ENCODE results near the gene PIP4P1.

Gene PIP4P1

GRCh38 chr14:20499881-20500280, 38.6 kb upstream of the PIP4P1 start:
- WGBS (ENCODE audit: insufficient coverage), result 100% methylated on average over 5 of the region's 5 CpGs
- ChIA-PET CTCF (interaction anchor here (0.8 kb wide), 1 partner anchor 25 kb away, joined by 3 read pairs; no protein-coding TSS in a partner anchor), POLR2A (no interaction called here)
- H3K4me1 ChIP-seq (ENCODE audit: control extremely low read depth in 1 of 4, control insufficient read depth in 4 of 4, insufficient read depth in 4 of 4, low read length in 3 of 4), result peaks cover 0 to 11% (median 4%) of the 10 kb centered on the region in 4 experiments
- no peak for DNase-seq
- no peak overlapping the region for H3K4me3 ChIP-seq (ENCODE audit: control insufficient read depth in 1 of 7, extremely low read depth in 1 of 7, insufficient read depth in 4 of 7, low read depth in 2 of 7, low read length in 6 of 7)
- H3K27me3 ChIP-seq (replicated peaks in 2 of 5; ENCODE audit: control insufficient read depth in 4 of 5, insufficient read depth in 5 of 5, low read length in 4 of 5), result no peaks in the 10 kb centered on the region
- no peak overlapping the region for H3K27ac ChIP-seq (ENCODE audit: insufficient read depth in 1 of 2, low read depth in 1 of 2, low read length in 2 of 2, poor library complexity in 1 of 2, severe bottlenecking in 2 of 2)
- H3K36me3 ChIP-seq (ENCODE audit: control insufficient read depth in 4 of 4, insufficient read depth in 4 of 4, low read length in 3 of 4), result no peaks in the 10 kb centered on the region
- no peaks in the 10 kb centered on the region for H3K9me3 ChIP-seq (ENCODE audit: control extremely low read depth in 1 of 5, control insufficient read depth in 4 of 5, insufficient read depth in 2 of 5, low read depth in 1 of 5, low read length in 4 of 5)

DNA sequence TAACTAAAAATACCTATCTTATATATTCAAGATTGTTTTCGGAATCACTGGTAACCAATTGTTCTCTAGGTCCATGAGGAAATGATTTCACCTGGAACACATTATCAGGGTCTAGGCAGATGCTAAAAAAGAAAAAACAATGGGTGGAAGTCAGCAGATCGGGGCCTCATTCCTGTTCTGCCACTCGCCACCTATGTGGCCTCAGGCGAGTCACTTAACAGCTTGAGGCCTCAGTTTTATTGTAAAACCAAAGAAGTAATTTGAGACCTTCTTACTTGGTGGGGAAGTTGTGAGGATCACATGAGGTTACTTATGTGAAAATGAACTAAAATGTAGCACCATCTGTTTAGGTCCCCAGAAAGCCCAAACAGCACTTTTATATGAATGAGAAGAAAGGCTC, 37.9 kb upstream of the PIP4P1 start:
- ChIA-PET POLR2A (no interaction called here), CTCF (interaction anchor here (1.7 kb wide), 1 partner anchor 12 kb away, joined by 4 read pairs; no protein-coding TSS in a partner anchor)
- H3K36me3 ChIP-seq (ENCODE audit: control insufficient read depth in 4 of 4, insufficient read depth in 4 of 4, low read length in 3 of 4), result no peaks in the 10 kb centered on the region

GRCh38 chr14:20498622-20499021, 37.4 kb upstream of the PIP4P1 start:
- H3K4me1 ChIP-seq (ENCODE audit: control extremely low read depth in 1 of 4, control insufficient read depth in 4 of 4, insufficient read depth in 4 of 4, low read length in 3 of 4), result peaks cover under 1 to 18% (median 6%) of the 10 kb centered on the region in 4 experiments
- 93% methylated on average over 1 of the region's 2 CpGs for WGBS (ENCODE audit: insufficient coverage)
- ChIA-PET POLR2A (no interaction called here), CTCF (interaction anchor here (1.7 kb wide), 1 partner anchor 11 kb away, joined by 4 read pairs; no protein-coding TSS in a partner anchor)
- H3K9me3 ChIP-seq (ENCODE audit: control extremely low read depth in 1 of 5, control insufficient read depth in 4 of 5, insufficient read depth in 2 of 5, low read depth in 1 of 5, low read length in 4 of 5), result no peaks in the 10 kb centered on the region
- H3K27me3 ChIP-seq (replicated peaks in 2 of 5; ENCODE audit: control insufficient read depth in 4 of 5, insufficient read depth in 5 of 5, low read length in 4 of 5), result no peaks in the 10 kb centered on the region
- no peaks in the 10 kb centered on the region for H3K36me3 ChIP-seq (ENCODE audit: control insufficient read depth in 4 of 4, insufficient read depth in 4 of 4, low read length in 3 of 4)
- no peak overlapping the region for H3K27ac ChIP-seq (ENCODE audit: insufficient read depth in 1 of 2, low read depth in 1 of 2, low read length in 2 of 2, poor library complexity in 1 of 2, severe bottlenecking in 2 of 2)
- H3K4me3 ChIP-seq (ENCODE audit: control insufficient read depth in 1 of 7, extremely low read depth in 1 of 7, insufficient read depth in 4 of 7, low read depth in 2 of 7, low read length in 6 of 7), result no peak overlapping the region
- DNase-seq, result peak in 1 of 3 donors; percentile 38

More for the DNA sequence above, 37.9 kb upstream of the PIP4P1 start:
- H3K27me3 ChIP-seq (replicated peaks in 2 of 5; ENCODE audit: control insufficient read depth in 4 of 5, insufficient read depth in 5 of 5, low read length in 4 of 5), result no peaks in the 10 kb centered on the region
- WGBS (ENCODE audit: insufficient coverage), result 100% methylated on average over 2 of the region's 4 CpGs
- H3K4me3 ChIP-seq (ENCODE audit: control insufficient read depth in 1 of 7, extremely low read depth in 1 of 7, insufficient read depth in 4 of 7, low read depth in 2 of 7, low read length in 6 of 7), result no peak overlapping the region
- no peak overlapping the region for H3K27ac ChIP-seq (ENCODE audit: insufficient read depth in 1 of 2, low read depth in 1 of 2, low read length in 2 of 2, poor library complexity in 1 of 2, severe bottlenecking in 2 of 2)
- peak in 1 of 3 donors; percentile 33 for DNase-seq
- H3K4me1 ChIP-seq (ENCODE audit: control extremely low read depth in 1 of 4, control insufficient read depth in 4 of 4, insufficient read depth in 4 of 4, low read length in 3 of 4), result peaks cover 0 to 14% (median 3%) of the 10 kb centered on the region in 4 experiments
- H3K9me3 ChIP-seq (ENCODE audit: control extremely low read depth in 1 of 5, control insufficient read depth in 4 of 5, insufficient read depth in 2 of 5, low read depth in 1 of 5, low read length in 4 of 5), result no peaks in the 10 kb centered on the region

DNA sequence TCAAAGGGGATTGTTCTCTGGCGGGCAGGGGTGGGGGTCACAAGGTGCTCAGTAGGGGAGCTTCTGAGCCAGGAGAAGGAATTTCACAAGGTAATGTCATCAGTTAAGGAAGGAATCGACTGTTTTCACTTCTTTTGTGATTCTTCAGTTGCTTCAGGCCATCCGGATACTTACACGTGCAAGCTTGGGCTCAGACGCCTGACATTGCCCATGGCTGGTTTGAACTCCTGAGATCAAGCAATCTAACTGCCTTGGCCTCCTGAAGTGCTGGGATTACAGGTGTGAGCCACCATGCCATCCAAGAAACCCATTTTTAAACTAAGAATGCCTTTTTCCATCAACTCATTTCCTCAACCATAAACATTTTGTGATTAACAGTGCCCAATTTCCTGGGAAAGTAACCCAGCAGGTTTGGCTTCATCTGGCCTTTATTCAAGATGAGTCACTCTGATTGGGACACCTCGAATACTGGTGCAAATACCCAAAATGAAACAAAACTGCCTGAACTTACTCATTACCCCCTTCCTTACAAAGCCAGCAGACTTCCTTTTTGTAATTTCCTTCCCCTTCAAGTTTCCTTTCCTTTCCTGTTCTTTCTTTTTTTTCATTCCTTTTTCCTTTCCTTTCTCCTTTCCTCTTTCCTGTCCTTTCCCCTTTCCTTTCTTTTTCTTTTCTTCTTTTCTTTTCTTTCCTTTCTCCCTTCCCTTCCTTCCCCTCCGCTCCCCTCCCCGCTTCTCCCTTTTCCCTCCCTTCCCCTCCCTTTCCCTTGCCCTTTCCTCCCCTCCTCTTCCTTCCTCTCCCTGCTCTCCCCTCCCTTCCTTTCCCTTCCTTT, 33.9 kb upstream of the PIP4P1 start:
- Histone ChIP-seq H3K4me1 (ENCODE audit: control extremely low read depth in 1 of 4, control insufficient read depth in 4 of 4, insufficient read depth in 4 of 4, low read length in 3 of 4) (peaks cover 7 to 32% (median 8%) of the 10 kb centered on the region in 4 experiments), H3K9me3 (ENCODE audit: control extremely low read depth in 1 of 5, control insufficient read depth in 4 of 5, insufficient read depth in 2 of 5, low read depth in 1 of 5, low read length in 4 of 5) (no peaks in the 10 kb centered on the region), H3K27ac (ENCODE audit: insufficient read depth in 1 of 2, low read depth in 1 of 2, low read length in 2 of 2, poor library complexity in 1 of 2, severe bottlenecking in 2 of 2) (no peak overlapping the region), H3K4me3 (ENCODE audit: control insufficient read depth in 1 of 7, extremely low read depth in 1 of 7, insufficient read depth in 4 of 7, low read depth in 2 of 7, low read length in 6 of 7) (no peak overlapping the region), H3K27me3 (replicated peaks in 2 of 5; ENCODE audit: control insufficient read depth in 4 of 5, insufficient read depth in 5 of 5, low read length in 4 of 5) (no peaks in the 10 kb centered on the region), H3K36me3 (ENCODE audit: control insufficient read depth in 4 of 4, insufficient read depth in 4 of 4, low read length in 3 of 4) (no peaks in the 10 kb centered on the region)
- ChIA-PET POLR2A (no interaction called here), CTCF (interaction anchor here (0.6 to 1.9 kb wide), 2 partner anchors 17 to 114 kb away, joined by 3 to 7 read pairs; no protein-coding TSS in a partner anchor)
- WGBS (ENCODE audit: insufficient coverage), result 87% methylated on average over 8 of the region's 8 CpGs
- peak in 2 of 3 donors; percentile 26 to 42 for DNase-seq

- no peaks in the 10 kb centered on the region for H3K9me3 ChIP-seq (ENCODE audit: control extremely low read depth in 1 of 5, control insufficient read depth in 4 of 5, insufficient read depth in 2 of 5, low read depth in 1 of 5, low read length in 4 of 5)
- H3K36me3 ChIP-seq (ENCODE audit: control insufficient read depth in 4 of 4, insufficient read depth in 4 of 4, low read length in 3 of 4), result no peaks in the 10 kb centered on the region
- H3K27ac ChIP-seq (ENCODE audit: insufficient read depth in 1 of 2, low read depth in 1 of 2, low read length in 2 of 2, poor library complexity in 1 of 2, severe bottlenecking in 2 of 2), result no peak overlapping the region
- DNase-seq, result peak in 2 of 3 donors; percentile 44 to 58
- no CpG with 5 or more reads among the region's 2 CpGs for WGBS (ENCODE audit: insufficient coverage)
- H3K4me3 ChIP-seq (ENCODE audit: control insufficient read depth in 1 of 7, extremely low read depth in 1 of 7, insufficient read depth in 4 of 7, low read depth in 2 of 7, low read length in 6 of 7), result peak overlapping the region in 1 of 7 experiments; percentile 28
- POLR2A ChIA-PET, result no interaction called here
- CTCF ChIA-PET, result interaction anchor here (1.0 to 1.9 kb wide), 3 partner anchors 38 to 115 kb away, joined by 3 to 7 read pairs (median 3); no protein-coding TSS in a partner anchor
- peaks cover 10 to 34% (median 12%) of the 10 kb centered on the region in 4 experiments for H3K4me1 ChIP-seq (ENCODE audit: control extremely low read depth in 1 of 4, control insufficient read depth in 4 of 4, insufficient read depth in 4 of 4, low read length in 3 of 4)
- no peaks in the 10 kb centered on the region for H3K27me3 ChIP-seq (replicated peaks in 2 of 5; ENCODE audit: control insufficient read depth in 4 of 5, insufficient read depth in 5 of 5, low read length in 4 of 5)
These were observed 32.4 kb upstream of the PIP4P1 start for GRCh38 chr14:20493634-20494033.

DNA sequence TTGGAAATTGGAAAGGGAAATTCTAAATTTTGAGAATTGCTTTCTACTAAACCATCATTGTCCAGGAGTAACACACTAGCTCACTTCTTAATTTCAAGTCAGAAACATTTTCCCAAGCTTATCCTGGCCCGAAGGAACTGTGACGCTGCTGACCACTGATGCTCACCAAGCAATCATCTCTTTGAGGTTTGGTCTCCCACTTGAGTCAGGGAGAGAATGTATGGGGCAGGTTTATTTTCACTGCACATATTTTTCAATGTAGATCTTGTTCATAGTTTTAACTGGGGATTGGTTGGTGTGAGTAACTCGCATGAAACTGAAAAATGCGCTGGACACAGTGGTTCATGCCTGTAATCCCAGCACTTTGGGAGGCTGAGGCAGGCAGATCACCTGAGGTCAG, 31.3 kb upstream of the PIP4P1 start:
- POLR2A ChIA-PET, result no interaction called here
- H3K27ac ChIP-seq (ENCODE audit: insufficient read depth in 1 of 2, low read depth in 1 of 2, low read length in 2 of 2, poor library complexity in 1 of 2, severe bottlenecking in 2 of 2), result no peak overlapping the region
- 100% methylated on average over 2 of the region's 4 CpGs for WGBS (ENCODE audit: insufficient coverage)

DNA sequence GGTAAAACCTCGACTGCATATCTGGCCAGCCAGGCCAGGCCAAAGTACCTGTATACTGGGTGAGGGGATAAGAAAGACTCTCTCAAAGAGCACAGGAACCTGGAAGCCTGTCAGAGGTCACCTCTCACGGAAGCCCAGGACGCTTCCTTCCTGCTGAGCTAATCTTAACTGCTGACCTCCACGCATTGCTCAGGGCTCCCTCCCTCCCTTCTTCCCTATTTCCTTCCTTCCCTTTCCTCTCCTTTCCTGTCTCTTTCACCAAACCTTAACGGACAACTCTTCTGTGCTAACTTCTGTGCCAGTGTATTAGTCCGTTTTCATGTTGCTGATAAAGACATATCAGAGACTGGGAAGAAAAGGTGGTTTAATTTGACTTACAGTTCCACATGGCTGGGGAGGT, 29.3 kb upstream of the PIP4P1 start:
- ChIA-PET CTCF (no interaction called here), POLR2A (no interaction called here)
- Histone ChIP-seq H3K27me3 (replicated peaks in 2 of 5; ENCODE audit: control insufficient read depth in 4 of 5, insufficient read depth in 5 of 5, low read length in 4 of 5) (no peaks in the 10 kb centered on the region), H3K36me3 (ENCODE audit: control insufficient read depth in 4 of 4, insufficient read depth in 4 of 4, low read length in 3 of 4) (no peaks in the 10 kb centered on the region), H3K27ac (ENCODE audit: insufficient read depth in 1 of 2, low read depth in 1 of 2, low read length in 2 of 2, poor library complexity in 1 of 2, severe bottlenecking in 2 of 2) (no peak overlapping the region), H3K4me1 (ENCODE audit: control extremely low read depth in 1 of 4, control insufficient read depth in 4 of 4, insufficient read depth in 4 of 4, low read length in 3 of 4) (peaks cover 17 to 46% (median 23%) of the 10 kb centered on the region in 4 experiments), H3K4me3 (ENCODE audit: control insufficient read depth in 1 of 7, extremely low read depth in 1 of 7, insufficient read depth in 4 of 7, low read depth in 2 of 7, low read length in 6 of 7) (no peak overlapping the region), H3K9me3 (ENCODE audit: control extremely low read depth in 1 of 5, control insufficient read depth in 4 of 5, insufficient read depth in 2 of 5, low read depth in 1 of 5, low read length in 4 of 5) (no peaks in the 10 kb centered on the region)
- no peak for DNase-seq
- 80% methylated on average over 3 of the region's 6 CpGs for WGBS (ENCODE audit: insufficient coverage)

More for the DNA sequence above, 31.3 kb upstream of the PIP4P1 start:
- Histone ChIP-seq H3K36me3 (ENCODE audit: control insufficient read depth in 4 of 4, insufficient read depth in 4 of 4, low read length in 3 of 4) (no peaks in the 10 kb centered on the region), H3K4me3 (ENCODE audit: control insufficient read depth in 1 of 7, extremely low read depth in 1 of 7, insufficient read depth in 4 of 7, low read depth in 2 of 7, low read length in 6 of 7) (no peak overlapping the region), H3K27me3 (replicated peaks in 2 of 5; ENCODE audit: control insufficient read depth in 4 of 5, insufficient read depth in 5 of 5, low read length in 4 of 5) (no peaks in the 10 kb centered on the region), H3K4me1 (ENCODE audit: control extremely low read depth in 1 of 4, control insufficient read depth in 4 of 4, insufficient read depth in 4 of 4, low read length in 3 of 4) (peaks cover 11 to 36% (median 15%) of the 10 kb centered on the region in 4 experiments), H3K9me3 (ENCODE audit: control extremely low read depth in 1 of 5, control insufficient read depth in 4 of 5, insufficient read depth in 2 of 5, low read depth in 1 of 5, low read length in 4 of 5) (no peaks in the 10 kb centered on the region)
- DNase-seq, result no peak
- CTCF ChIA-PET, result interaction anchor here (0.9 to 1.4 kb wide), 2 partner anchors 73 to 75 kb away, joined by 3 read pairs; no protein-coding TSS in a partner anchor

All from common myeloid progenitor, CD34-positive (primary cell).